ENCODE data around the gene PTGER2. TPM values are rescaled to one million over a fixed set of nuclear protein-coding genes. Genes with fewer than 3 reads are reported as not detected.

Gene PTGER2
- total RNA-seq, 1 experiment from 2014 or later: not detected

- Histone ChIP-seq H3K4me1 (ENCODE audit: insufficient read depth, low read length, poor library complexity, severe bottlenecking) (peaks cover 3% of the 10 kb centered on the region), H3K27ac (ENCODE audit: low read depth, low read length, poor library complexity, severe bottlenecking) (no peak overlapping the region), H3K27me3 (replicated peaks; ENCODE audit: insufficient read depth, low read depth, low read length, poor library complexity) (no peaks in the 10 kb centered on the region), H3K4me3 (ENCODE audit: low read depth, low read length, poor library complexity, severe bottlenecking) (no peak overlapping the region), H3K9me3 (ENCODE audit: low read depth, low read length, poor library complexity, severe bottlenecking) (no peaks in the 10 kb centered on the region), H3K36me3 (ENCODE audit: insufficient read depth, low read length, poor library complexity, severe bottlenecking) (no peaks in the 10 kb centered on the region)
- DNase-seq (ENCODE audit: low spot score): no peak
- CTCF ChIA-PET: no interaction called here
- intact Hi-C loops (cut with micrococcal nuclease; ENCODE audit: unreplicated experiment): no loop called here
- POLR2A ChIA-PET (ENCODE audit: low non-redundant PET): no interaction called here
- BruUV-seq (replicated peaks): no TSS peak
- TF ChIP-seq EZH2 (IDR thresholded peaks at IDR 0.05; ENCODE audit: borderline replicate concordance, low read depth, low read length, poor library complexity, severe bottlenecking): no peak
- no peak for TF ChIP-seq CTCF (conservative IDR thresholded peaks at IDR 0.05; ENCODE audit: low read depth, low read length)
Measured at GRCh38 chr14:52348776-52349175, 34.7 kb downstream of the PTGER2 start.

GRCh38 chr14:52349731-52350130 is 35.6 kb downstream of the PTGER2 start:
- BruUV-seq (replicated peaks): no TSS peak

GRCh38 chr14:52350445-52350844 is 36.3 kb downstream of the PTGER2 start:
- Histone ChIP-seq H3K4me3 (ENCODE audit: low read depth, low read length, poor library complexity, severe bottlenecking) (no peak overlapping the region), H3K27me3 (replicated peaks; ENCODE audit: insufficient read depth, low read depth, low read length, poor library complexity) (no peaks in the 10 kb centered on the region), H3K36me3 (ENCODE audit: insufficient read depth, low read length, poor library complexity, severe bottlenecking) (no peaks in the 10 kb centered on the region), H3K9me3 (ENCODE audit: low read depth, low read length, poor library complexity, severe bottlenecking) (no peaks in the 10 kb centered on the region), H3K27ac (ENCODE audit: low read depth, low read length, poor library complexity, severe bottlenecking) (no peak overlapping the region), H3K4me1 (ENCODE audit: insufficient read depth, low read length, poor library complexity, severe bottlenecking) (peaks cover 3% of the 10 kb centered on the region)
- no peak for DNase-seq (ENCODE audit: low spot score)
- TF ChIP-seq CTCF (conservative IDR thresholded peaks at IDR 0.05; ENCODE audit: low read depth, low read length) (no peak), EZH2 (IDR thresholded peaks at IDR 0.05; ENCODE audit: borderline replicate concordance, low read depth, low read length, poor library complexity, severe bottlenecking) (no peak)
- ChIA-PET CTCF (no interaction called here), POLR2A (ENCODE audit: low non-redundant PET) (no interaction called here)
- intact Hi-C loops (cut with micrococcal nuclease; ENCODE audit: unreplicated experiment): no loop called here
- BruUV-seq (replicated peaks): no TSS peak

More at GRCh38 chr14:52349731-52350130, 35.6 kb downstream of the PTGER2 start:
- no peaks in the 10 kb centered on the region for H3K9me3 ChIP-seq (ENCODE audit: low read depth, low read length, poor library complexity, severe bottlenecking)
- POLR2A ChIA-PET (ENCODE audit: low non-redundant PET): no interaction called here
- TF ChIP-seq EZH2 (IDR thresholded peaks at IDR 0.05; ENCODE audit: borderline replicate concordance, low read depth, low read length, poor library complexity, severe bottlenecking) (no peak), CTCF (conservative IDR thresholded peaks at IDR 0.05; ENCODE audit: low read depth, low read length) (no peak)
- no peak overlapping the region for H3K4me3 ChIP-seq (ENCODE audit: low read depth, low read length, poor library complexity, severe bottlenecking)
- no peaks in the 10 kb centered on the region for H3K27me3 ChIP-seq (replicated peaks; ENCODE audit: insufficient read depth, low read depth, low read length, poor library complexity)
- H3K36me3 ChIP-seq (ENCODE audit: insufficient read depth, low read length, poor library complexity, severe bottlenecking): no peaks in the 10 kb centered on the region
- CTCF ChIA-PET: no interaction called here
- no peak overlapping the region for H3K27ac ChIP-seq (ENCODE audit: low read depth, low read length, poor library complexity, severe bottlenecking)
- peaks cover 3% of the 10 kb centered on the region for H3K4me1 ChIP-seq (ENCODE audit: insufficient read depth, low read length, poor library complexity, severe bottlenecking)
- intact Hi-C loops (cut with micrococcal nuclease; ENCODE audit: unreplicated experiment): no loop called here
- no peak for DNase-seq (ENCODE audit: low spot score)

Measured in A673 (cell line).